HPDE6-E6E7 (cell line): ENCODE results near the gene PIK3CD.

Source experiments
- DNase-seq: peaks from one replicate; pipeline ENCODE4 v3.0.0; 2011; ENCODE audit warnings: missing footprints; ENCODE audit errors: extremely low spot score

PIK3CD gene

DNA sequence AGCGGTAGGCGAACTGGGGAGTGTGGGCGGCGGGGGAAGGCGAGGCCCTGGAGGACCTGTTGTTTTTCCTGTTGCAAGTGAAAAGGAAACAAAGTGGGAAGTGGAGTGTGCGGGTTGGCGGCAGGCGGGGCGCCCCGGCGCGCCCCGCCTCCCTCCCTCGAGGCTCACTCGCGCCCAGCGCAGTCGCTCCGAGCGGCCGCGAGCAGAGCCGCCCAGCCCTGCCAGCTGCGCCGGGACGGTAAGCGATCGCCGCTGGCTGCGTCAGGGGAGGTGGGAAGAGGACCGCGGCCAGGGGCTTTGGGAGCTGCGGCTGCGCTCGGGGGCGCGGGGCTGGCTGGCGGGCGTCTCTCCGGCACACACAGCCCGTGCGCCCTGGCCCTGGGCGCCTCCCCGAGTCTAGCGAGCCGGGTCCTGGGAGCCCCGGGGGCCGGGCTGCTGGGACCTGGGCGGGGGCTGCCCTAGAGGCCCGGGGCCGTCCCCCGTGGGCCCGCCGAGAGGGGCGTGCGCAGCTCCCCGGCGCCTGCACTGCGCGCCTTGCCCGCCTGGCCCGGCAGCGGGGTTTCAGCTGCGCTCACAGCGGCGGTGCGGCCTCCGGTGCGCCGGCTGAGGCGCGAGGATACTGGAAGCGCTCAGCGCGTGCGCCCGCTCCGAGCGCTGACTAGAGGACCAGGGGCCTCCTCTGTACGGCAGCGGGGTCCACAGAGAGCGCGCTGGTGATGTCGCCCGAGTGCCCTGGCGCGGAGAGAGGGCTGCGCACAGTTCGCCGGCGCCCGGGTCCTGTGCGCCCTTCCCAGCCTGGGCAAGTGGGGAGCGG is at the start of gene PIK3CD:
TSS of gene PIK3CD (plus strand) at position 167 of the 814 bp plus-strand sequence. CDS start 58,725 bp downstream, outside the sequence.
- DNase-seq: no peak

DNA sequence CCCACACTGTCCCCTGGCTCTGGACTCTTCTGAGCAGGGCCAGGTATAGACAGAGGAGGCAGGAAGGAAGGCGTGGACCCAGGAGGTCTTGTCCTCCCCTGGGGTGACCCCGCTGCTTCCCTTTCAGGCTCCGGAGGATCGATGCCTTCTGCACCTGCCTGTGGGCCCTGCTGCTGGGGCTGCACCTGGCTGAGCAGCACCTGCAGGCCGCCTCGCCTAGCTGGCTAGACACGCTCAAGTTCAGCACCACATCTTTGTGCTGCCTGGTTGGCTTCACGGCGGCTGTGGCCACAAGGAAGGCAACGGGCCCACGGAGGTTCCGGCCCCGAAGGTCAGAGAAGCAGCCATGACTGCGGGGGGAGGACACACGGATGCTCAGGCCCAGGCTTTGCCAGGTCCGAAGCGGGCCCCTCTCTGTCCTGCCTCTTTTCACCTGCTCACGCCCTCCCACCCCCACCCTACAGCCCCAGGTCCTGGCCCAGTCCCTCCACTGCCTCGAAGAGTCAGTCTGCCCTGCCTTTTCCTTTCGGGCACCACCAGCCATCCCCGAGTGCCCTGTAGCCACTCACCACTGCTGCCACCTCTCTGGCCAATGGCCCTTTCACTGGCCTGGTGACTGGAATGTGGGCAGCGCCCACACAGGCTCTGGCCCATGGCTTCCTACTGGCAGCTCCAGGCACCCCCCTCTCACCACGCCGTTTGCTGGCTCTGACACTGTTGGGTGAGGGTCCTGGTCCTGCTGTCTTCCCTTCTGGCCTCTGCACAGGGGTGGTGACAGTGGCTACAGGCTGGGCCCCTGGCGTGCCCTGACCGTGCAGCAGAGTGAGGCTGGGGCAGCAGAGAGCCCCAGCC is 49.4 kb upstream of the PIK3CD start:
- DNase-seq: no peak

DNA sequence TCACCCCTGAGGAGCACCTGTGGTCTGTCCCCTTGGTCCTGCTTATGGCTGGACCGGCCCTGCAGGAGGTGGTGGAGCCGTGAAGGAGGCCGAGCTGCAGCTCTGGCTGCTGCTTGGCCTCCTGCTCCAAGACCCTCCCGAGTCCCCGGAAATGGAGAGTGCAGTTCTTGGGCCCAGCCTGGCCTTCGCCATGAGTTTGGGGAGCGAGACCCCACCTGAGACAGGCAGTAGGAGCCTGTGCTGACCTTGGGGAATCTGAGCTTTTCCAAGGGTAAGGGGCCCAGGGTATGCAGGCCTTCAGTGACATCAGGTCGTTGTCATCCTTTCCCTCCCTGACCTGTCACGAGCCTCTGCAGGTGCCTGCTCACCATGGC is 48.8 kb upstream of the PIK3CD start:
- no peak for DNase-seq

DNA sequence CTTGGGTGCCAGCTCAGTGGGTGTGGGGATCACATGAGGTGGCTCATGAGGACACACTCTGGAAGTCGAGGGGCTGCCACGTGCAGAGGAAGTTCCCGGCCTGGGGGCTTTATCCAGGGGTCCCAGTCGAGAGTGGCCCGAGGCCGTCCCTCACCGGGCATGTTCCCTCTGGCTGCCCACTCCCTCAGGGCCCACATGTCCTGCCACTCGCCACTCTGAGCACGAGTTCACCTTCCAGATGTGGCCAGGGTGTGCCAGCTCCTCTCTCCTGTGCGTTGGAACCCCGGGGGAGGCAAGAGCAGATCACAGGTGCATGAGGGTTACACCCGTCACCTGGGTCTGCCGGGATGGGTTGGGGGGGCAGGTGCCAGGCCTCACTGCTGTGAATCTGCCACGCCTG is 48.2 kb upstream of the PIK3CD start:
- no peak for DNase-seq

DNA sequence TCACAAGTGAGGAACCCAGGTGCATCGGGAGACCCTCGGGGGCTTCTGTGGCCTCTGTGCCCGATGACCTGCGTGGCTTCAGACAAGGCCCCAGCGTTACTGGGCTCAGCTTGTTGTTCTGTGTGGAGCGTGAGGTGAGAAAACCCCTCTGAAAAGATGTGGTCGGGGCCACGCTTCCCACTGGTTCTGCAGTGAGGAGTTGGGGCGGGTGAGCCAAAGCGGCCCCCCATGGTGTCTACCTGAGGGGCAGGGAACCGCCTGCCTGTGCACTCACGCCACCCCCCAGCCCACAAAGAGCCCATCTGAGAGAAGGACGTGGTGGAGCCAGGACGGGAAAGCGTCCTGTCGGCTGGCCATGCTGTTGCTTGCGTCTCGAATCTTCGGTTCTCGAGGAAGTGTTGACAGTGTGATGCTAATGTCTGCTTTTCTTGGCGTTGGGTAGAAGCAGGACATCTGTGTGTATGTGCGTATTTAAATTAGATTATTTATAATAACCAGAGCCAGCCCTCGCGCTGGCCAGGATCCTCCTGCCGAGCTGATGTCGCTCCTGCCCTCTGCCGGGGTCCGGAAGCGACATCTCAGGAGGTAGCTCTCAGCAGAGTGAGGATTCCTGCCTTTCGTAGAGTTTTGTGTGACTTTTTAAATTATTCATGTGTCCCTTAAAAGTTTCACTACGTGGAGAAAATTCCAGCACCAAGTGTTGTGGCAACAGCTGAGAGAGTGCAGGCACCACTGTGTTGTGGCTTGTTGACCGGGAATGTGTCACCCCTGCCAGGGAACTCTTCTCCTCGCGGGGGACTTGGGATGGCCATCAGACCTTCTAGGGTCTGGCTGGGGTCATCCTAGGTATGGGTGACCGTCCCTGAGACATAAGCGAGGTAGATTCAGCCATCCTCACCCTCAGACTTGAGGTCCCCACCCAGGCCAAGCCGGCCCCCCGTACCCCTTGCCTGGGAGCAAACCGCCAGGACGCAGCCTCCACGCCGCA is 47.5 kb upstream of the PIK3CD start:
- no peak for DNase-seq

DNA sequence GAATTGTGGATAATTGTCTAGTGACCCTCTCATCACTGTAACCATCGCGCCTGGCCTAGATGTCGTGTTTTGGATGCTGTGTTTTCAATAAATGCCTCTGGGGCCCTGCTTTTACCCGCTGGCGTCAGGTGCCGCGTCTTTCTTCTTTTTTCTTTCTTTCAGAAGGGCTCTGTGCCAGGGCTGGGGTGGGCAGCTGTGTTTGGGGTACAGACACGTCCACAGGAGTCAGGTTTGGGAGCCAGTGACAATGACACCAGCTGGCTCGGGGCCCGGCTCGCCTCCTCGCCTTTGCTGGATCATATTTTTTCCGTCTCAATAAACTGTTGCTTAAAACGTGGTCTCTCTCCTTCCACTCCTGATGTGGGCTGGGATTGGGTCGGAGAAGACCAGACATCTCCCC is 46.7 kb upstream of the PIK3CD start:
- no peak for DNase-seq

DNA sequence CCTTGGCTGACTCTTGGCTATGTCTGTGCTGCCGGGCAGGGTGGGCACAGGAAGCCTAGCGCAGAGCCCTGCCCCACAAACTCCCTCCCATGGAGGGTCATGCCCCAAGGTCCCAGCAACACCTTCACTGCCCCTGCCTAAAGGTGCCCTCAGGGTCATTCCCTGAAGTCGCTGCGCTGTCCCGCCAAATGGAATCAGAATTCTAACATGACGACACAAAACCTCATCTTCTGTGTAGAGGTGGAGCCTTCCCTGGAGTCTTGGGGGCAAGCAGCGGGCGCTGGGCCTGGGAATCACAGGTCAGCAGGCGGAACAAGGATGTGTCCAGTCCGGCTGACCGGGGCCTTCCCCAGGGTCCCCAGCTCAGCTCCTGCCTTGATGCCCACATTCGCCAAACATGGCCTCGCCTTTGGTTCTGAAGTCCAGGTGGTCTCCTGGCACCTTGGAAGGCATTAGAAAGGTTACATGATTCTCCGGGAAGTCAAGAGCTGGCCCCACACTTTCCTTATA is 45.5 kb upstream of the PIK3CD start:
- DNase-seq: no peak

DNA sequence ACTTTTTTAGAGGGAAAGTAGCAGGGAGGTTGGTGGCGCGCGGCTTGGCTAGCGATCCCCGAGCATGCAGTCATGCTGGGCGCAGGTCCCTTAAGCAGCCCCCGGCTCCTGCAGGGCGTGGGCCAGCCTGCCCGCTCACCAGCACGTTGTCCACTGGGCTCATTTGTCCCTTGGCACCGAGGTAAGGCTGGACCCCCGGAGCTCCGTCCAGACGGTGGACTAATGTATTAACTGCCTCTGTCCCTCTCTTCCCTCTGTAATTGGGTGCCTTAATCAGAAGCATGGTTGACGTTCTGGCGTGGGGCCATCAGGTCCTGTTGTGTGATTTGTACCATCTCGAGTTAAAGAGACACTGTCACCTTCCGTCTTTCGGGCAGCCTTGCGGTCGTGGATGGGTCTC is 45.1 kb upstream of the PIK3CD start:
- DNase-seq: no peak

DNA sequence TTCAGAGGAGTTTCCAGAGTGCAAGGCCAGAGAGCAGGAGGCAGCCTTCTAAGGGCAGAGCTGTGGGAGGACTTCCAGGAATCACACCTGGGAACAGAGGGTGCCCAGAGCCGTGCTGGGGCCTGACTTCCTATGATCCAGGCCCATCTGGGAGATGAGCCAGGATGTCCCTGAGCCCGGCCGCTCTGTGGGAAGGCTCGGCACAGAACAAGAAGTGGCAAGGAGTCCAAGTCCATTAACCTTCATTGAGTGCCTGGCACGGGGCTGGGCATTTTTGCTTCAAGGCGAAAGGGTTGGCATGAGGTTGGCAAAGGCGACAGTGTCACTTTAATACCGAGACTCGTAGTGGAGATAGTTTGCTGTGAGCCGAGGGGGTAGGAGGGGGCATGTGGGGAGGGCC is 44.6 kb upstream of the PIK3CD start:
- DNase-seq: no peak

DNA sequence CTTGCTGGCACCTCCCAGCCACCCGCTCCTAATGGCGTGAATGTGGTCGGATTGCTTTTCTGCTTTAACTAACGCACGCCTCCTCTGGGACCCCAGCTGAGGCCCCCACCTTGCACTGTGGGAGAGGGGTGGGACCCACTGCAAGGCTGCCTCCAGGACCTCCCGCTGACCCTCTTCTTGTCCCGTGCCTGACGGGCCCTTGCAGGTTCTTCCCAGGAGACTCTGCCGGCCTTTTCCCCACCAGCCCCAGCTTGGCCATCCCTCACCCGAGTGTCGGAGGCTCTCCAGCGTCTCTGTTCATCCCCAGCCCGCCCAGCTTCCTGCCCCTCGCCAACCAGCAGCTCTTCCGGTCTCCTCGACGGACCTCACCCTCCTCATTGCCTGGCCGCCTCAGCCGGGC is 44.2 kb upstream of the PIK3CD start:
- DNase-seq: no peak

DNA sequence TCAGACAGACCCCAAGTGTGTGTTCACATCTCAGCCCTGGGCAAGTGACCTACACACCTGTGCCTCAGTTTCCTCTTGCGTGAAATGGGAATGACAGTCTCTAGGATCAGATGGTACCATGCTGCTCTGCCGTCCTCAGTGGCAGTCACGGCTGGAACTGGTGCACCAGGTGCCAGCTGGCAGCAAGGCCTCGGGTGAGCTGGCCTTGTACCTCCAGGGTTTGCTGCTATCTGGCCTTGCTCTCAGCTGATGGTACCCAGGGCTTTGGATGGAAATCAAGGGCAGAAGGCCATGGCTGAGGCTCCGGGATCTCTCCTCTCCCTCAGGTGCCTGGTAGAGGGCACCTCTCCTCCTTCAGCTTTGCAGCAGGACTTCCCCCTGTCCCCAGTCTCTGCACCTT is 41.5 kb upstream of the PIK3CD start:
- no peak for DNase-seq

DNA sequence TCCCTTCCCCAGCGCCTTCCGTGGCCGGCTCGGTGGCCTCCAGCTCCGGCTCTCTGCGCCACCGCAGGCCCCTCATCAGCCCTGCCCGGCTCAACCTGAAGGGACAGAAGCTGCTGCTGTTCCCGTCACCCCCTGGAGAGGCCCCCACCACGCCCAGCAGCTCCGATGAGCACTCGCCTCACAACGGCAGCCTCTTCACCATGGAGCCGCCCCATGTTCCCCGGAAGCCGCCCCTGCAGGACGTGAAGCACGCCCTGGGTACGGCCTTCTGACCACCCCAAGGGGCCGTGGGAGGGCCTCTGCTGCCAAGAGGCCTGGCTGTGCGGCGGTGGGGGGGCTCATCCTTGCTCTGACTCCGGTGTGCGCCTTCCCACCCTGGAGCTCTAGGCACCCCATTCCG is 41.0 kb upstream of the PIK3CD start:
- no peak for DNase-seq

DNA sequence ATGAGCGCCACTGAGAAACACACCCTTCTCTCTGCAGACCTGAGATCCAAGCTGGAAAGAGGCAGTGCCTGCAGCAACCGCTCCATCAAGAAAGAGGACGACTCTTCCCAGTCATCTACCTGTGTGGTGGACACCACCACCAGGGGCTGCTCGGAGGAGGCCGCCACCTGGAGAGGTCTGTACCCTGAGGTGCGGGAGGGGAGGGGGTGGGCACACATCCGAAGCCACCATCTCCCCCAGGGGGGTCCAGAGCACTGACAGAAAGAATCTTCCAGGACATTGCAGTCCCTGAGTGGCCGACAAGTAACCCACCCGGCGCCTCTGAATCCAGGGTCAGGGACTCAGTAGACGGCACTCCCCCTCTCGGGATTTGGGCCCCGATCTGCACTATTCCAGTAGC is 39.8 kb upstream of the PIK3CD start:
- DNase-seq: no peak

DNA sequence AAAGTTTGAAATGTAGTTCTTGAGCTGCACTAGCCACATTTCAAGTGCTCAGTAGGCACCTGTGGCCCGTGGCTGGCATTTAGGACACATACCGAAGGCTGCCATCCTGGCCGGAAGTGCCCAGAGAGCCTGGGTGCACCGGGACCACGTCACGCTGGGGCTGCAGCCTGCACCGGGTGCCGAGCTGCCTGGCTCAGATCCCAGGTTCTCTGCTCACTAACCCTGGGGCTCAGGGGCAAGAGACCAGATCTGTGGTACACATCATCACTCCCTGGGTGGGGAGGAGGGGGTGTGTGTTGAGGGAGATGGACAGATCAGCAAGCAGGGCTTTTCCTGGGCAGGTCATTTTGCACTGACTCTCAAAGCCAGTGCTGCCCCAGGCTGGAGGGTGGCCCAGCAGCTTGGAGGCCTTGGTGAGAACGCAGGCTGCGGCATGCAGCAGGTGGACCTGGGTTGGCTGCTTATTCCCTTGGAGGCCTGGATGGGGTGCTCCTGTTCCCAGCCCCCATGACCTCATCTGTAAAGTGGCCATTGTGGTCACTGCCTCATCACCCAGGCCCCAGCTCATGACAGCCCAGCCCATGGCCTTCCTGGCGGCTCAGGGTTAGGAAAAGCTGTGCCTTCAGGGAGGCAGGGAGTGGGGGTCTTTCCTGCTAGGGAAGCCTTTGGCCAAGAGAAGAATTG is 39.2 kb upstream of the PIK3CD start:
- DNase-seq: no peak

DNA sequence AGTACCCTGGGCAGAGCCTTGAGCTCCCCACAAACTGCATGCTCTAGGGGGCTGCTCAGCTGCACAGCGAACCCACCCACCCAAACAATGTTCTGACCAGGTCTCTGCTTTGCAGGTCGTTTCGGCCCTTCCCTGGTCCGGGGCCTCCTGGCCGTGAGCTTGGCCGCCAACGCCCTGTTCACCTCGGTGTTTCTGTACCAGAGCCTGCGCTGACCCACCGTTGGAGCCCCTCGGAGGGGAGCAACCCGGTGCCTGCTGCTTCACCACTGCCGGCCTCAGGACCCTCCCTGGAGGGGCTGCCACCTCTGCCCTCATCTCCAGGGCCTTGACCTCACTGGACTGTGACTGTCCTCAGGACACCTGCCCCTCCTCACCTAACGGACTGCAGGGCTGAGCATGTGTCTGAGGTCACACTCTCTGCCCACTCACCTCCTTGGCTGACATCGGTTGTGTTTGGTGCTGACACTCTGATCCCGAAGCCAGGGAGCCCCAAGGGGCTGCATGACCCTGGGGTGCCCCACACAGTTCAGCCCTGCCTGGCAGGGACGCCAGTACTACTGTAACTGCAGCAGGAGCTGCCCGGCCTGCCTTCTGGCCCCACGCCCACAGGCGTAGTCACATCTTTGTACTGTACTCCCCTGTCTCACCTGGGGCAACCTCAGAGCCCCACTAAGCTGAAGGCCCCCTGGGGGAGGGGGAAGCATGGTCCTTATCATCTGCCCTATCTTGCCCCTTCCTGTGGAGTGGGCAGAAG is 38.5 kb upstream of the PIK3CD start:
- DNase-seq: no peak

DNA sequence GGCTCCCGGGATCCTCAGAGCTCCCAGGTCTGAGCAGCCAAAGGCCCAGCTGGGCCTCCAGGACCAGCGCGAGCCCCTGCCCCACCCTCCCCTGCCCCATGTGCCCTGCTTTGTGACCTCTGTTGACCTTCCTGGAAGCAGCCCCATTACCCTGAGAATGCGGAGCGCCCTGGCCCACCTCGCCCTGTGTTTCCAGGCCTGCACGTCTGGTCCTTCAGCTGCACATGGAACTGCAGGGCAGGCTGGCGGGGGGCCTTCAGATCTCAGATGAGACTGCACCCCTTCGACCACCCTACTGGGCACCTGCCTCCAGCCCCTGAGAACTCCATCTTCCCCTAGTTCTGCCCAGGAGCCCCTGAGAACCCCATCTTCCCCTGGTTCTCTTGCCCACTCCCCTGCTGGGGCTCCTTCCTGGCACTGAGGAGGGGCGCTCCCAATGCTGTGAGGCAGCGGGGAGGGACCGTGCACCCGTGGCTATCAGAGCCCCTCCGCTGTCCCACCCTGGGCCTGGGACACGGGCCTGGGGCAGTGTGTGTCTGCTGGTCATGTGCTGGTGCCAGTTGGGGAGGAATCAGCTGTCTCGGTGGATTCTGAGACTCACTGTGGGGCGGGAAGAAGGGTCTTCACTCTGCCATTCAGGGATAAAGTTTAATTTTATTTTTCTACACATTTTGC is 37.8 kb upstream of the PIK3CD start:
- DNase-seq: no peak

DNA sequence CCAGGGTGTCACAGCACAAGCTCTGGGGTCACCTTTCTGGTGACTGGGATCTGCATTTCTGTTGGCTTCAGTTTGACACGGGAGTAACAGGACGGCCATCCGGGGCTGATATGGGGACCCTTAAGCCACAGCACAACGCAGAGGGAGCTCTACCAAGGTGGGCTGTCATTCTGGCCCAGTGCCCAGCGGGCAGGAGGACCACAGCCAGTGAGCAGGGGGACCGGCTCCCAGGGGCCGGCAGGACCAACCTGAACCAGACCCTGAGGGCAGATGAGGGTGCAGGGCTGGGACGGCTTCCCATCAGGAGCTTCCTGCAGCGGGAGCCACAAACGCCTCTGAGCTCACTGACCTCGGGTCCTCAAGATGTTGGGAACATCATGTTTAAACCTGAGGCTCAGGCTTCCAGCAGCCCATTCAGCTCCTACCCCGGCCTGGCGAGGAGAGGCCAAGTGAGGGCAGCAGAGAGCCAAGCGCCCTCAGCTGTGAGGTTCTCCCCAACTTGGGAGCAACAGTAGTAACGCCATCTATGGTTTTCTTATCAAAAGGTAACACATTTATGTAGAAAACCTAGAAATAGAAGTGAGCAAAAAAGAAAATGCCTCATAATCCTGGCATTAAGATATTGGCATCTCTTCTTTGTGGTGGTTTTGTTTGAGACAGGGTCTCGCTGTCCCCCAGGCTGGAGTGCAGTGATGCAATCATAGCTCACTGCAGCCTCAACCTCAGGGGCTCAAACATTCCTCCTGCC is 36.0 kb upstream of the PIK3CD start:
- DNase-seq: peak; percentile 72

DNA sequence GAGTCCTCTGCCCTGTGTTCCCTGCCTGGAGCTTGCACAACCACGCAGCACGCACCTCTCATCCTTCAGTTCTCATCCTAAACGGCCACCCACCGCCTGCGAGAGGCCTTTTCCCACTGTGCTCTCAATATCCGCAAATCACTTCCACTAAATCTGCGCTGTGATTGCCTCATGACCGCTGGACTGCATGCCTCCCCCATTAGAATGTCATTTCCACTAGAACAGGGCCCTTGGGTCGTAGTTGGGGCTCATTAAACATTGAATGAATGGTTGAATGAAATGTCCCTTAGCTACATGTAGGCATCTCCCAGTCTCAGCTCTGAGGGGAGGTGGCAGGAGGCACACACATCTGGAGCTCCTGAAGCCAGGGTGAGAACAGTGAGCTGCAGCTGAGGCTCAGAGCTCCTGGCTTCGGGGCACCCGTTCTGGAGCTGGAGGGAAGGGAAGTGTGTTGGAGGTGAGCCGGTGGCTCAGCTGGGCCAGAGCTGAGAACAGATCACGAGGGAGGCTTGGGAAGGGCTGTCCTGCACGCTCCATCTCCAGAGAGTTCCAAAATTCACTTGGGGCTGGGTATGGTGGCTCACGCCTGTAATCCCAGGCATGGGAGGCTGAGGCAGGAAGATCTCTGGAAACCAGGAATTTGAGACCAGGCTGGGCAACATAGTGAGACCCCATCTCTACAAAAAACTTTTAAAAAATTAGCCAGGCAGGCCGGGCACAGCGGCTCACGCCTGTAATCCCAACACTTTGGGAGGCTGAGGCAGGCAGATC is 32.4 kb upstream of the PIK3CD start:
- DNase-seq: no peak
